NCI-H510A (cell line): Measurements from ENCODE around the gene KRTAP10-4.

ENCODE experiments used
- DNase-seq: peaks from one replicate; lab custom pipeline; 2025; lab: John Stamatoyannopoulos, UW

The KRTAP10-4 gene

GRCh38 chr21:44617071-44617501 lies 43.6 kb downstream of the KRTAP10-4 start:
- DNase-seq, result no peak

DNA sequence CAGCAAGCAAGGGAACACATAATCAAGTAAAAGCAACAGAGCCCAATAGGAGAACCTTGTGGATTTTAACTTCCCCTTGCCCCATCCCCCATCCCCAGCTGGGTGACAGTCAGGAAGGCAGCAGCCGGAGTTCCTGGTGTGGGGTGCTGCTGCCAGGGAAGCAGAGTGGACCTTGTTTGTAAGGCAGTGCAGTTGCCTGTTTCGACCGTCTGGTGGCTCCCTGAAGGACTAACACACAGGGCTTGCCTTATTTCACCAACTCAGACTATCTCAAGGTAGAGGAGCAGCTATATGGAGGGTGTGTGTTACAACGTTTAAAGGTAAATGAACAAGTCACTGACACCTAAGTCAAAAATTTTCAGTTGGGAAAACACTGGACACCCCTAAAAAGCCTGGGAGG lies 45.0 kb downstream of the KRTAP10-4 start:
- no peak for DNase-seq

- no peak for DNase-seq
Observed at GRCh38 chr21:44618909-44619308, 45.4 kb downstream of the KRTAP10-4 start.

GRCh38 chr21:44619886-44620285 lies 46.4 kb downstream of the KRTAP10-4 start:
- DNase-seq, result no peak

GRCh38 chr21:44623575-44623974 lies 50.0 kb downstream of the KRTAP10-4 start:
- no peak for DNase-seq
